ENCODE results near the gene SNTG2.

DNA sequence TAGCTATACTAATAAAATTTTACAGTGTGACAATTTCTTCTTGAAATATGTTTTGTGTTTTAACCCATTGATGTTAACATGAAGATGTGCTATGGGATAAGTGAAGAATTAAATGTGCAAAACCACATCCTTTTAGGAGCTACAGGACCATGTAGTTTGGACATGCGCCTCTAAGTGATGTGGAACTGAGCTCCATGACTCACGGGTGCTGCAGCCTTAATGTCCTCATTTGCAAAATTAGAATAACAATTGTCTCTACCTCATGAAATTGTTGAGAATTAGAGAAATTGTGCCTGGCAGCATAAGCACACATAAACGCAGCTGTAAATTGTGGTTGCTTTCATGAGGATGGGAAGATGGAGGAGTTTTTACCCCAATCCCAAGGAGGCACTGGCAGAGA, 431.0 kb downstream of the SNTG2 start:
- TF ChIP-seq, protein P1, sequence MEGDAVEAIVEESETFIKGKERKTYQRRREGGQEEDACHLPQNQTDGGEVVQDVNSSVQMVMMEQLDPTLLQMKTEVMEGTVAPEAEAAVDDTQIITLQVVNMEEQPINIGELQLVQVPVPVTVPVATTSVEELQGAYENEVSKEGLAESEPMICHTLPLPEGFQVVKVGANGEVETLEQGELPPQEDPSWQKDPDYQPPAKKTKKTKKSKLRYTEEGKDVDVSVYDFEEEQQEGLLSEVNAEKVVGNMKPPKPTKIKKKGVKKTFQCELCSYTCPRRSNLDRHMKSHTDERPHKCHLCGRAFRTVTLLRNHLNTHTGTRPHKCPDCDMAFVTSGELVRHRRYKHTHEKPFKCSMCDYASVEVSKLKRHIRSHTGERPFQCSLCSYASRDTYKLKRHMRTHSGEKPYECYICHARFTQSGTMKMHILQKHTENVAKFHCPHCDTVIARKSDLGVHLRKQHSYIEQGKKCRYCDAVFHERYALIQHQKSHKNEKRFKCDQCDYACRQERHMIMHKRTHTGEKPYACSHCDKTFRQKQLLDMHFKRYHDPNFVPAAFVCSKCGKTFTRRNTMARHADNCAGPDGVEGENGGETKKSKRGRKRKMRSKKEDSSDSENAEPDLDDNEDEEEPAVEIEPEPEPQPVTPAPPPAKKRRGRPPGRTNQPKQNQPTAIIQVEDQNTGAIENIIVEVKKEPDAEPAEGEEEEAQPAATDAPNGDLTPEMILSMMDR (IDR thresholded peaks at IDR 0.05), result no peak
- TF ChIP-seq POLR2A (IDR thresholded peaks at IDR 0.05), result no peak
- TF ChIP-seq POLR2AphosphoS5 (IDR thresholded peaks at IDR 0.05), result no peak

Measured in prostate gland (tissue), 2 donors.